BLaER1 treated with 17β-estradiol and CSF1 and Interleukin-3, amounts not matched to agents 10 nM and 100 nM (cell line): Measurements from ENCODE around the gene RPS14.

ENCODE experiments used
- H3K27ac ChIP-seq, 11 experiments: shearing (Covaris generic); formaldehyde crosslinking; 2 replicates each; pipeline ENCODE4 v1.8.1; 2022
- H3K27me3 ChIP-seq, 11 experiments: shearing (Covaris generic); formaldehyde crosslinking; 2 replicates each; pipeline ENCODE4 v1.8.1; 2022
- H3K36me3 ChIP-seq, 11 experiments: shearing (Covaris generic); formaldehyde crosslinking; 2 replicates each; pipeline ENCODE4 v1.8.1; 2022
- H3K4me1 ChIP-seq, 10 experiments: shearing (Covaris generic); formaldehyde crosslinking; 2 replicates each; pipeline ENCODE4 v1.8.1; 2022
- H3K4me2 ChIP-seq, 11 experiments: shearing (Covaris generic); formaldehyde crosslinking; 2 replicates each; pipeline ENCODE4 v1.8.1; 2022
- H3K4me3 ChIP-seq, 10 experiments: shearing (Covaris generic); formaldehyde crosslinking; 2 replicates each; pipeline ENCODE4 v1.8.1; 2022
- H3K9ac ChIP-seq, 11 experiments: shearing (Covaris generic); formaldehyde crosslinking; 2 replicates each; pipeline ENCODE4 v1.8.1; 2022
- H3K9me3 ChIP-seq, 11 experiments: shearing (Covaris generic); formaldehyde crosslinking; replicated peaks in 1 of 11; 2 replicates each; pipeline ENCODE4 v1.8.1; 2022
- H4K20me1 ChIP-seq, 11 experiments: shearing (Covaris generic); formaldehyde crosslinking; 2 replicates each; pipeline ENCODE4 v1.8.1; 2022
- Cebpa-rat ChIP-seq, 11 experiments: shearing (Covaris generic); IDR thresholded peaks; 2 replicates each; pipeline ENCODE4 v1.8.1; 2022

Gene RPS14

GRCh38 chr5:150469718-150470469, 20.4 kb upstream of the RPS14 start:
- H3K9ac ChIP-seq = no peak overlapping the region
- peaks cover 20 to 38% (median 26%) of the 10 kb centered on the region in 10 experiments for H3K4me1 ChIP-seq
- H3K4me3 ChIP-seq = no peak overlapping the region
- H4K20me1 ChIP-seq = no peaks in the 10 kb centered on the region
- H3K9me3 ChIP-seq = no peaks in the 10 kb centered on the region
- H3K27ac ChIP-seq = no peak overlapping the region
- H3K4me2 ChIP-seq = no peak overlapping the region
- no peak for TF ChIP-seq Cebpa-rat (IDR thresholded peaks at IDR 0.05)
- no peaks in the 10 kb centered on the region for H3K27me3 ChIP-seq
- no peaks in the 10 kb centered on the region for H3K36me3 ChIP-seq

DNA sequence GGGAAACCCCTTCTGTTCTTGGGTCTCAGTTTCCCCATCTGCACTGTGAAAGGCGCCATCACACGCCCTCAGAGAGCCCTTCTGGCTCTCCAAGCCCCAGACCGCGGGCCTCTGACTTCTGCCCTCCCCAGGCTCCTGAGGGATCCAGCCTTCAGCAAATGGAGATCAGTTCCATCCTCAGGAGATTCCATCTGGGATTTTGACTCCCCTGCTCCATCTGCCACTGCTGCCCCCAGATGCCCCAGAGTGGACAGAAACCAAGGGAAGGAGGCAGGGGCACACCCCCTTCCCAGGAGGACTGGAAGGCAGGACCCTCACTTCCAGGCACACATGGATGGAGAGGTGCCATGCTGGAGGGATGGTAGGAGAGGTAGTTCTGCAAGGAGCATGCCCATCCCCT, 18.7 kb upstream of the RPS14 start:
- no peaks in the 10 kb centered on the region for H3K36me3 ChIP-seq
- no peak overlapping the region for H3K27ac ChIP-seq
- no peak overlapping the region for H3K4me3 ChIP-seq
- H4K20me1 ChIP-seq = no peaks in the 10 kb centered on the region
- no peak for TF ChIP-seq Cebpa-rat (IDR thresholded peaks at IDR 0.05)
- H3K4me2 ChIP-seq = no peak overlapping the region
- H3K9me3 ChIP-seq = no peaks in the 10 kb centered on the region
- no peak overlapping the region for H3K9ac ChIP-seq
- H3K4me1 ChIP-seq = peaks cover 36 to 48% (median 38%) of the 10 kb centered on the region in 10 experiments
- H3K27me3 ChIP-seq = no peaks in the 10 kb centered on the region

GRCh38 chr5:150465927-150466326, 16.4 kb upstream of the RPS14 start:
- Histone ChIP-seq H3K9ac (peak overlapping the region in 6 of 11 experiments; percentile 4 to 45 (median 20); a peak in 7 of 22 replicates), H3K4me1 (peaks cover 37 to 62% (median 59%) of the 10 kb centered on the region in 10 experiments), H3K36me3 (no peaks in the 10 kb centered on the region), H4K20me1 (no peaks in the 10 kb centered on the region), H3K27ac (peak overlapping the region in 4 of 11 experiments; percentile 21 to 57 (median 31); a peak in 5 of 22 replicates), H3K4me2 (peak overlapping the region; percentile 49 to 78 (median 72)), H3K9me3 (no peaks in the 10 kb centered on the region), H3K4me3 (0 out of 20 replicates have a peak overlapping the region, but pooled peaks of 1 of the 10 experiments have one; percentile 8), H3K27me3 (no peaks in the 10 kb centered on the region)
- no peak for TF ChIP-seq Cebpa-rat (IDR thresholded peaks at IDR 0.05)

DNA sequence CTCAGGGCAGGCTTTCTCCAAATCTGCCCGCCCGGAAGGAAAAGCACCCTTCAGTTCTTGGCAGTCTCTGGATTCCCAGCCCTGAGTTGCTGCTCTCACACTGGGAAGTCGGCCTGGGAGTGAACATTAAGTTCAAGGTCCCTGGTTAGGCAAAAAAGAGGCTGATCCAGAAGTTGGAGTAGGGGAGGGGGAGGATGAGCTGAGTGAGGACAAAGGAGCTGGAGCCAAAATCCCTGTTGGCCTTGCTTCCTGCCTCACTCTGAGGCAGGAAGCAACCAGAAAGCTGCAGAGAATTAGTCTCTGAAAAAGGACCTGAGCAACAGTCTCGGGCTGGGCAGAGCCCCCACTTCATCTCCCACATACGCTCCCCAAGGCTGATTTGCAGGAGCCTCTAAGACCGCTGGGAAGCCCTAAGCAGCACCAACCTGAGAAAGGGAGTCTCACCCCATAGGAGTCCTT, 15.0 kb upstream of the RPS14 start:
- peak overlapping the region; percentile 12 to 78 (median 72); a peak in 20 of 22 replicates for H3K4me2 ChIP-seq

GRCh38 chr5:150461231-150461630, 11.7 kb upstream of the RPS14 start:
- H3K9me3 ChIP-seq = no peaks in the 10 kb centered on the region
- peak overlapping the region in 8 of 11 experiments; percentile 15 to 67 (median 44); a peak in 13 of 22 replicates for H3K27ac ChIP-seq
- H3K4me1 ChIP-seq = peaks cover 43 to 90% (median 82%) of the 10 kb centered on the region in 10 experiments
- no peak for TF ChIP-seq Cebpa-rat (IDR thresholded peaks at IDR 0.05)
- H4K20me1 ChIP-seq = no peaks in the 10 kb centered on the region
- peak overlapping the region; percentile 11 to 85 (median 77); a peak in 20 of 22 replicates for H3K4me2 ChIP-seq
- peak overlapping the region in 9 of 11 experiments; percentile 3 to 54 (median 34); a peak in 10 of 22 replicates for H3K9ac ChIP-seq
- no peaks in the 10 kb centered on the region for H3K27me3 ChIP-seq
- H3K36me3 ChIP-seq = no peaks in the 10 kb centered on the region
- H3K4me3 ChIP-seq = no peak overlapping the region

More for the DNA sequence above, 15.0 kb upstream of the RPS14 start:
- Histone ChIP-seq H3K27ac (peak overlapping the region in 7 of 11 experiments; percentile 21 to 57 (median 30); a peak in 10 of 22 replicates), H3K9ac (peak overlapping the region in 7 of 11 experiments; percentile 3 to 25 (median 21); a peak in 7 of 22 replicates), H3K9me3 (no peaks in the 10 kb centered on the region), H3K4me1 (peaks cover 38 to 70% (median 65%) of the 10 kb centered on the region in 10 experiments), H4K20me1 (no peaks in the 10 kb centered on the region), H3K4me3 (no peak overlapping the region), H3K27me3 (no peaks in the 10 kb centered on the region), H3K36me3 (no peaks in the 10 kb centered on the region)
- no peak for TF ChIP-seq Cebpa-rat (IDR thresholded peaks at IDR 0.05)

DNA sequence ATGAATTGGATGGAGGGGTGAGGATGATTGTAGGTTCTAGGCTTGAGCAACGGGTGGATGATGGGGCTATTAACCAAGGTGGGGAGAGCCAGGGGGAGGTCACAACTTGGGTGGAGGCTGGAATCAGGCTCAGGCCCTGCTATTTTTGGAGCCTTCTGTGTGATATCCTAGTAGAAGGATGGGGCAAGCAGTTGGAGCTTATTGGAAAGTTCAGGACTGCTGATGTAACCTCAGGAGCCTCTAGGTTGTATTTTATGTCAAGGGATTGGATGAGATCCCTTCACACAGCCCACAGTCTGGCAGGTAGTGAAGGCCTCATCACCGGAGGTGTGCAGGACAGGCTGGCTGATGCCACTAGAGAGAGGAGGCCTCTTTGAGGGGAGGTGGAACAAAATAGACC, 11.2 kb upstream of the RPS14 start:
- Histone ChIP-seq H3K4me3 (no peak overlapping the region), H3K36me3 (no peaks in the 10 kb centered on the region), H3K4me1 (peaks cover 39 to 88% (median 78%) of the 10 kb centered on the region in 10 experiments), H3K27ac (peak overlapping the region in 8 of 11 experiments; percentile 15 to 67 (median 44); a peak in 15 of 22 replicates), H3K4me2 (peak overlapping the region in 10 of 11 experiments; percentile 43 to 85 (median 78); a peak in 19 of 22 replicates), H4K20me1 (no peaks in the 10 kb centered on the region), H3K9me3 (no peaks in the 10 kb centered on the region), H3K27me3 (no peaks in the 10 kb centered on the region), H3K9ac (peak overlapping the region in 7 of 11 experiments; percentile 11 to 54 (median 34); a peak in 9 of 22 replicates)
- TF ChIP-seq Cebpa-rat (IDR thresholded peaks at IDR 0.05) = no peak

DNA sequence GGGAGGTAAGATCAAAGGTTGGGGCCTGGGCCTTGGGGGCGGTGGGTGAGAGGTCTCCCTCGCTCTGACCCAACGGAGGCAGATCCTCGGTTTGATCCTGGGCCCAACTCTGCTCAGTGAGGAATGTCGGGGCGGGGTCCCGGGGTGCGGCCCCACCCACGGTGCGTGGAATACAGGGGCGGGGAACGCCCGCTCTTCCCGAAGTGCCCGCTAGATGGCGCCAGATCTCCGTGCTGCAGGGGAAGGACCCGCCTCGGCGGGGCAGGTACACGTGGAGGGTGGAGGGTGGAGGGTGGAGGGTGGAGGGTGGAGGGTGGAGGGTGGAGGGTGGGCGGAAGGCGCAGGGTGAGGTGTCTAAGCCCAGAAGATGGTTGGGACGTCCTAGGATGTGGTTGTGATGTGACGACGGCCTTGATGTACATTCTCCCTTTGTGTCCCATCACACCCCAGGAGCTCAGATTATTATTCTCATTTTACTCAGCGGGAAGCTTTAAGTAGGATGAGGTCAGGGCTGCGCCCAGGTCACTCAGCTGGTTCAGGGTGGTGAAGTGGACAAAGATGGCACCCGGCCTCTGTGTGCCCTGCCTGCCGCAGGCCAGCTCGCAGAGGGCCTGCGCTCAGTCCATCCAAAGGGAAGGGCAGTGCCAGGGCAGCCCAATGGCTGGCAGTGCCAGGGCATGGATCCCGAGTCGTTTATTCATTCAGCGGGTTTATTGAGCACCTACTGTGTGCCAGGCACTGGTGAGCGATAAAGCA, 9.4 kb upstream of the RPS14 start:
- H3K9me3 ChIP-seq = peaks cover 0 to under 1% (median 0%) of the 10 kb centered on the region in 11 experiments; a peak in 1 of 22 replicates
- no peaks in the 10 kb centered on the region for H4K20me1 ChIP-seq
- peaks cover 25 to 81% (median 70%) of the 10 kb centered on the region in 10 experiments for H3K4me1 ChIP-seq
- peak overlapping the region in 2 of 10 experiments; percentile 36; a peak in 3 of 20 replicates for H3K4me3 ChIP-seq
- no peaks in the 10 kb centered on the region for H3K36me3 ChIP-seq
- H3K27ac ChIP-seq = peak overlapping the region in 5 of 11 experiments; percentile 10 to 45 (median 31); a peak in 6 of 22 replicates
- H3K4me2 ChIP-seq = peak overlapping the region in 10 of 11 experiments; percentile 25 to 82 (median 54); a peak in 20 of 22 replicates
- no peaks in the 10 kb centered on the region for H3K27me3 ChIP-seq
- no peak for TF ChIP-seq Cebpa-rat (IDR thresholded peaks at IDR 0.05)
- H3K9ac ChIP-seq = 0 out of 22 replicates have a peak overlapping the region, but pooled peaks of 1 of the 11 experiments have one; percentile 41

GRCh38 chr5:150457562-150458240, 8.2 kb upstream of the RPS14 start:
- H3K27me3 ChIP-seq = no peaks in the 10 kb centered on the region
- peaks cover 38 to 80% (median 70%) of the 10 kb centered on the region in 10 experiments for H3K4me1 ChIP-seq
- no peaks in the 10 kb centered on the region for H4K20me1 ChIP-seq
- no peak for TF ChIP-seq Cebpa-rat (IDR thresholded peaks at IDR 0.05)
- peak overlapping the region in 7 of 11 experiments; percentile 5 to 53 (median 26); a peak in 6 of 22 replicates for H3K27ac ChIP-seq
- peak overlapping the region; percentile 58 to 90 (median 81) for H3K4me2 ChIP-seq
- H3K4me3 ChIP-seq = peak overlapping the region in 2 of 10 experiments; percentile 12 to 33; a peak in 1 of 20 replicates
- no peaks in the 10 kb centered on the region for H3K36me3 ChIP-seq
- peak overlapping the region in 9 of 11 experiments; percentile 5 to 57 (median 38); a peak in 11 of 22 replicates for H3K9ac ChIP-seq
- H3K9me3 ChIP-seq = peaks cover 0 to 11% (median 0%) of the 10 kb centered on the region in 11 experiments; a peak in 4 of 22 replicates
